SK-N-MC (cell line): ENCODE results near the gene ALMS1.

ENCODE experiments used
- EZH2 ChIP-seq: fragments of 200-600 bp; sonication (generic); IDR thresholded peaks from one replicate; pipeline ENCODE4 v1.6.1; 2017; ENCODE audit warnings: antibody characterized with exemption
- POLR2AphosphoS5 ChIP-seq: IDR thresholded peaks from 2 replicates; pipeline ENCODE4 v1.6.1; 2012; ENCODE audit warnings: mild to moderate bottlenecking, low read depth, low read length, borderline replicate concordance

GRCh38 chr2:73494031-73494430 is 108.4 kb downstream of the ALMS1 start:
- TF ChIP-seq POLR2AphosphoS5, result no peak
- TF ChIP-seq EZH2, result no peak
